ENCODE measurements around the gene SIGLEC14. TPM values are rescaled to one million over a fixed set of nuclear protein-coding genes. Genes with fewer than 3 reads are reported as not detected.

SIGLEC14 gene
- total and polyA plus RNA-seq, 2 donors (not counting 3 experiments of a cell fraction or from before 2014, with no cell fraction given): 0.10 TPM; not detected in 1

GRCh38 chr19:51614789-51615188 is 31.8 kb downstream of the SIGLEC14 start:
- Histone ChIP-seq H3K27me3 (ENCODE audit: control insufficient read depth in 2 of 2, insufficient read depth in 2 of 2, low read length in 2 of 2) (no peaks in the 10 kb centered on the region), H3K36me3 (ENCODE audit: control insufficient read depth in 2 of 2, extremely low read depth in 1 of 2, insufficient read depth in 2 of 2, low read length in 2 of 2) (no peaks in the 10 kb centered on the region), H4K20me1 (replicated peaks; ENCODE audit: control insufficient read depth, extremely low read depth, insufficient read depth, low read length) (no peaks in the 10 kb centered on the region), H3K4me1 (ENCODE audit: control insufficient read depth, extremely low read depth, insufficient read depth, low read length) (no peaks in the 10 kb centered on the region), H3K4me3 (replicated peaks in 1 of 3; ENCODE audit: insufficient read depth in 1 of 3, low read depth in 1 of 3, low read length in 3 of 3) (no peak overlapping the region), H3K9me3 (replicated peaks; ENCODE audit: control insufficient read depth, insufficient read depth, low read length) (no peaks in the 10 kb centered on the region), H3K9me1 (replicated peaks; ENCODE audit: control insufficient read depth, extremely low read depth, insufficient read depth, low read length) (no peaks in the 10 kb centered on the region), H3K9ac (replicated peaks; ENCODE audit: extremely low read depth, insufficient read depth, low read length) (no peak overlapping the region), H2AFZ (ENCODE audit: low read depth, low read length) (no peak overlapping the region), H3K4me2 (ENCODE audit: insufficient read depth, low read length) (no peak overlapping the region), H3K79me2 (ENCODE audit: control insufficient read depth, insufficient read depth, low read length) (no peaks in the 10 kb centered on the region), H3K27ac (ENCODE audit: insufficient read depth, low read depth, low read length) (no peak overlapping the region)
- POLR2A ChIA-PET: interaction anchor here (0.5 kb wide), 1 partner anchor 1421 kb away, joined by 7 read pairs; no protein-coding TSS in a partner anchor
- no peak for DNase-seq (ENCODE audit: low read depth, low spot score)
- CTCF ChIA-PET: interaction anchor here (0.9 to 2.2 kb wide), 3 partner anchors 23 to 99 kb away, joined by 3 to 7 read pairs (median 6); no protein-coding TSS in a partner anchor
- FAIRE-seq: no peak
- intact Hi-C loops (cut with micrococcal nuclease) (no loop called here), dilution Hi-C loops (cut with MboI; ENCODE audit: extremely low pct_ligation_motif_present, low sequenced_read_pairs) (no loop called here)
- TF ChIP-seq EZH2 (IDR thresholded peaks at IDR 0.05; ENCODE audit: borderline replicate concordance, low read depth, low read length, severe bottlenecking) (no peak), JUN (IDR thresholded peaks at IDR 0.05; ENCODE audit: borderline replicate concordance, insufficient read depth, insufficient read length, low read depth) (no peak), POLR2A (IDR thresholded peaks at IDR 0.05; ENCODE audit: low read depth, low read length) (no peak), POLR2AphosphoS5 (IDR thresholded peaks at IDR 0.05; ENCODE audit: insufficient read depth, low read depth, low read length) (no peak), FOS (IDR thresholded peaks at IDR 0.05; ENCODE audit: borderline replicate concordance, insufficient read depth, low read length) (no peak), MYC (IDR thresholded peaks at IDR 0.05; ENCODE audit: low read depth, low read length) (no peak), GATA2 (IDR thresholded peaks at IDR 0.05; ENCODE audit: insufficient read depth, insufficient read length, low read depth, low read length) (no peak)
- TF ChIP-seq, protein P1, sequence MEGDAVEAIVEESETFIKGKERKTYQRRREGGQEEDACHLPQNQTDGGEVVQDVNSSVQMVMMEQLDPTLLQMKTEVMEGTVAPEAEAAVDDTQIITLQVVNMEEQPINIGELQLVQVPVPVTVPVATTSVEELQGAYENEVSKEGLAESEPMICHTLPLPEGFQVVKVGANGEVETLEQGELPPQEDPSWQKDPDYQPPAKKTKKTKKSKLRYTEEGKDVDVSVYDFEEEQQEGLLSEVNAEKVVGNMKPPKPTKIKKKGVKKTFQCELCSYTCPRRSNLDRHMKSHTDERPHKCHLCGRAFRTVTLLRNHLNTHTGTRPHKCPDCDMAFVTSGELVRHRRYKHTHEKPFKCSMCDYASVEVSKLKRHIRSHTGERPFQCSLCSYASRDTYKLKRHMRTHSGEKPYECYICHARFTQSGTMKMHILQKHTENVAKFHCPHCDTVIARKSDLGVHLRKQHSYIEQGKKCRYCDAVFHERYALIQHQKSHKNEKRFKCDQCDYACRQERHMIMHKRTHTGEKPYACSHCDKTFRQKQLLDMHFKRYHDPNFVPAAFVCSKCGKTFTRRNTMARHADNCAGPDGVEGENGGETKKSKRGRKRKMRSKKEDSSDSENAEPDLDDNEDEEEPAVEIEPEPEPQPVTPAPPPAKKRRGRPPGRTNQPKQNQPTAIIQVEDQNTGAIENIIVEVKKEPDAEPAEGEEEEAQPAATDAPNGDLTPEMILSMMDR (IDR thresholded peaks at IDR 0.05; ENCODE audit: extremely low read depth in 1 of 2, insufficient read depth in 1 of 2, low read depth in 1 of 2, low read length in 2 of 2): no peak
- TF ChIP-seq, protein P2, sequence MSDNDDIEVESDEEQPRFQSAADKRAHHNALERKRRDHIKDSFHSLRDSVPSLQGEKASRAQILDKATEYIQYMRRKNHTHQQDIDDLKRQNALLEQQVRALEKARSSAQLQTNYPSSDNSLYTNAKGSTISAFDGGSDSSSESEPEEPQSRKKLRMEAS (IDR thresholded peaks at IDR 0.05; ENCODE audit: insufficient read depth, insufficient read length): no peak
- no TSS peak for BruUV-seq (replicated peaks)
